Measurements from ENCODE around the gene EPHA10.

GRCh38 chr1:37719572-37720195, 45.2 kb downstream of the EPHA10 start:
- TF ChIP-seq CTCF (IDR thresholded peaks at IDR 0.05; ENCODE audit: insufficient read depth, low read length) (no peak), REST (IDR thresholded peaks at IDR 0.05; ENCODE audit: insufficient replicate concordance, low read depth) (no peak)
